GM10248 (cell line): ENCODE measurements around the gene ATOSA.

Experiments
- CTCF ChIA-PET: fragments of 300-600 bp; sonication (Branson Sonifier 250); formaldehyde crosslinking; extraction: SDS; loops from one replicate; lab custom pipeline; 2021; ENCODE audit warnings: antibody characterized with exemption; lab: Yijun Ruan, JAX
- POLR2A ChIA-PET: fragments of 350-650 bp; sonication (Branson Sonifier 250); formaldehyde crosslinking; extraction: SDS; loops from one replicate; lab custom pipeline; 2020; ENCODE audit warnings: antibody characterized with exemption; lab: Yijun Ruan, JAX
- DNase-seq: peaks from one replicate; pipeline ENCODE4 v3.0.0; 2012; ENCODE audit errors: extremely low spot score
- TF ChIP-seq, protein P1 (sequence below): IDR thresholded peaks from 2 replicates; pipeline ENCODE4 v1.5.1; 2012; ENCODE audit warnings: mild to moderate bottlenecking, low read depth; ENCODE audit errors: extremely low read depth, missing control alignments, control extremely low read depth

ATOSA gene

DNA sequence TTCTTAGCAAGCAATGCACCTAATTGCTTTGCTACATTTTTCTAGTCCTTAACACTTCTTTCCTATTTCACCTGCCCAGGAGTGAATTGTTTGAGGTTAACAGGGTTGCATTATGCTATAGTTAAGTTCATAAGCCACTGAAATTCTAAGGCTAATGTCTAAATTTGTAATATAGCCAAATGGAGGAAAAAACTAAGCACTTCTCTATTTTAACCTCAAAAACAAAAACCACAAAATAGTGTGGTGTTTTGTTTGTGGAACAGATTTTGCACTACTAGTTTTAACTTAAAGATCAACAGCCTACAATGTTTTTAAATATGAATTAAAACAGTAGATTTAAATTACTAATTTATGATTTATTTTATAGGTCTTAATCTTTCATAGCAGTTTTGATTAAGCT is 5.5 kb downstream of the ATOSA start:
- ChIA-PET POLR2A (no interaction called here), CTCF (interaction anchor here (1.2 to 2.3 kb wide), 4 partner anchors 8 to 78 kb away, joined by 3 to 16 read pairs (median 3); no protein-coding TSS in a partner anchor)
- no peak for DNase-seq
- TF ChIP-seq, protein P1, sequence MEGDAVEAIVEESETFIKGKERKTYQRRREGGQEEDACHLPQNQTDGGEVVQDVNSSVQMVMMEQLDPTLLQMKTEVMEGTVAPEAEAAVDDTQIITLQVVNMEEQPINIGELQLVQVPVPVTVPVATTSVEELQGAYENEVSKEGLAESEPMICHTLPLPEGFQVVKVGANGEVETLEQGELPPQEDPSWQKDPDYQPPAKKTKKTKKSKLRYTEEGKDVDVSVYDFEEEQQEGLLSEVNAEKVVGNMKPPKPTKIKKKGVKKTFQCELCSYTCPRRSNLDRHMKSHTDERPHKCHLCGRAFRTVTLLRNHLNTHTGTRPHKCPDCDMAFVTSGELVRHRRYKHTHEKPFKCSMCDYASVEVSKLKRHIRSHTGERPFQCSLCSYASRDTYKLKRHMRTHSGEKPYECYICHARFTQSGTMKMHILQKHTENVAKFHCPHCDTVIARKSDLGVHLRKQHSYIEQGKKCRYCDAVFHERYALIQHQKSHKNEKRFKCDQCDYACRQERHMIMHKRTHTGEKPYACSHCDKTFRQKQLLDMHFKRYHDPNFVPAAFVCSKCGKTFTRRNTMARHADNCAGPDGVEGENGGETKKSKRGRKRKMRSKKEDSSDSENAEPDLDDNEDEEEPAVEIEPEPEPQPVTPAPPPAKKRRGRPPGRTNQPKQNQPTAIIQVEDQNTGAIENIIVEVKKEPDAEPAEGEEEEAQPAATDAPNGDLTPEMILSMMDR = no peak

DNA sequence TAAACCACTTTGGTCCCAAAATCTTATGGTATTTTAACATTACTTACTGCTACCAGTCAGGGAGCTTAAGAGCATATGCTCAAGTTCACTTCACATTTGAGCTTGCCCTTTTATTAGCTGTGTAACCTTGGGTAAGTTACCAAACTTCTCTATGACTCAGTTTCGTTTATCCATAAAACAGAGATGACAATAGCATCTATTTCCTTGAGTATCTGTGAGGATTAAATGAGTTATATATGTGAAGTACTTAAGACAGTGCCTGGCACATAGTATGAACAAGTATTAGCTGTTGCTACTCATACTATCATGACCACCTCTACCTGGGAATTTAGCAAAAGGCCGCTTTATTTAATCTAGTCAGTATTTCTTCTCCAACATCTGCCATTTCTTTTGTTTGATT is 5.9 kb downstream of the ATOSA start:
- ChIA-PET CTCF (interaction anchor here (1.0 to 2.3 kb wide), 5 partner anchors 8 to 416 kb away, joined by 3 to 16 read pairs (median 3); no protein-coding TSS in a partner anchor), POLR2A (no interaction called here)
- no peak for DNase-seq
- TF ChIP-seq, protein P1 = no peak

- DNase-seq = no peak
- TF ChIP-seq, protein P1 = no peak
- POLR2A ChIA-PET = no interaction called here
- CTCF ChIA-PET = interaction anchor here (1.0 to 2.3 kb wide), 4 partner anchors 10 to 416 kb away, joined by 3 to 16 read pairs (median 3); no protein-coding TSS in a partner anchor
Measured at GRCh38 chr15:52672661-52673060, 6.5 kb downstream of the ATOSA start.

DNA sequence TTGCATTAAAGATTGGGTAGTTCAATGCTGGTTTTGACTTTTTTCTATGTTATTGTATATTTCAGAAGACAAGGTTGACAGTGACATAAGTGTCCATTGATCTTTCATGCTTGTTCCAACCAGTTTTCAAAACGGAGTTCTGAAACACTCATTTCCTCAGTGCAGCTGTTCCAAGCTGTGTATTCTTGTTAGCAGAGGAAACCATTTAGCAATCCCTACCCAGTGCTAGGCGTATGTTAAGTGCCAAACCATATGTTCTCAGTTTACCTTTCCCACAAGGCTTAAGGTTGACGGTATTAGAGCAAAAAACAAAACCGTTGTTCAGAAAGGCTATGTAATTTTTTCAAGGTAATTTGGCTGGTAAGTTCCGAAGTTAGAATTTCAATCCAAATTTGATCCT is 9.1 kb downstream of the ATOSA start:
- DNase-seq = no peak
- ChIA-PET POLR2A (no interaction called here), CTCF (interaction anchor here (1.5 kb wide), 1 partner anchor 18 kb away, joined by 3 read pairs; no protein-coding TSS in a partner anchor)
- TF ChIP-seq, protein P1 = no peak

DNA sequence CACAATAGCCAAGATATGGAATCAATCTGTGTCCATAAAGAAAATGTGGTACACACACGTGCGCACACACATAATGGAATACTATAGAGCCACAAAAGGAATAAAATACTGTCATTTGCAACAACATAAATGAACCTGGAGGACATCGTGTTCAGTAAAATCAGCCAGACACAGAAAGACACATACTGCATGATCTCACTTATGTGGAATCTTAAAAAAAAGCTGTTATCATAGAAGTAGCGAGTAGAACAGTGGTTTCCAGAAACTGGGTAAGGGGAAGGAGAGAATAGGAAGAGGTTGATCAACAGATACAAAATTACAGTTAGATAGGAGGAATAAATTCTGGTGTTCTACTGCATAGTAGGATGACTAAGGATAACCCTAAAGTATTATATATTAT is 11.1 kb downstream of the ATOSA start:
- ChIA-PET CTCF (no interaction called here), POLR2A (no interaction called here)
- DNase-seq = no peak
- TF ChIP-seq, protein P1 = no peak

DNA sequence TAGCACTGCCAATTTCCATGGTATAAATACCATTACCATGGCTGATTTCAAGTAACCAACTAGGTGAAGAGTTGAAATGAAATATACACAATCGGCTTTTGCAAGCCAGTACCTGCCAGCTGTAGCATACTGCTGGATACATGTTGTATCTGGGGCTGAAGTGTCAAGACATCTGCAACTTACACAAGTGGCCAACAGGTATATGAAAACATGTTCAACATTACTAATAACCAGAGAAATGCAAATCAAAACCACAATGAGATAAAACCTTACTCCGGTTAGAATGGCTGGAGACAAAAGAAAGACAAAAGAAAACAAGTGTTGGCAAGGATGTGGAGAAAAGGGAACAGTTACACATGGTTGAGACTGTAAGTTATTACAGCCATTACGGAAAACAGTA is 11.6 kb downstream of the ATOSA start:
- DNase-seq = no peak
- TF ChIP-seq, protein P1 = no peak
- POLR2A ChIA-PET = no interaction called here
- CTCF ChIA-PET = interaction anchor here (0.9 kb wide), 1 partner anchor 68 kb away, joined by 3 read pairs; no protein-coding TSS in a partner anchor
